ENCODE data around the gene KIAA1549.
"Not testable (repeated sequence)": the region's sequence is repeated elsewhere in the genome, so short reads cannot be mapped to it uniquely, and the experiment has no call there.

Gene KIAA1549

DNA sequence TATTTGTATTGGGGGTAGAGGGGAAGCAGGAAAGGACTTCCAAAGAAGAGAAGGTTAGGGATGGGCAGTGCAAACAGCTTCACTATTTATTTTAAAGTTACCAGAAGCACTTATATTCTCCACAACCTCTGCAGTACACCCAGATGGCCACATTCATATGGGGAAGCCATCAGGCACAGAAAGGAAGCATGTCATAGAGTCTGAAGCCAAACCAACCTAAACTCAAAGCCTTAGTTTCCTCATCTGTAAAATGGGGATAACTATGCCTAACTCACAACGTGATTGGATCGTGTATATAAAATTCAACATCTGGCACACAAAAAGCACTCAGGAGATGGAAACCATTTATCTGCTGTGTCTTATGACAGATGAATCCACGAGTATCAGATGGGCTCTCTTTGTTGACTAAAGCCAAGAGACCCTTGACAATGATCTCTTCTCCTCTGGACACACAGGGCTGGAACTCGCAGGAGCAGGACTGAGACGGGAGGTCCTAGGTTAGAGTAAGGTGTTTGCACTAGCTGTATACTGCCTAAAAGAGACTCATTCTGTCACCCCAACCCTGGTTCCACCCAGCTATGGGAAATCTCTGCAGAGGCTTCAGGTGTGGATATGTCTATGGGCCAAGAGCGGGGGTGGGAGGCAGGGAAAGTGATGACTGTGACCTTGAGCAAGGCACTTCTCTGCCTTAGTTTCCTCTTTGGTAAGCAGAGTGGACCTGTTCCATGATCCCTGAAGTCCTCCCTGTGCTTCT, 1.8 kb downstream of the KIAA1549 start:
- H3K4me1 ChIP-seq (ENCODE audit: low read length), result peaks cover 9% of the 10 kb centered on the region
- H3K27me3 ChIP-seq (ENCODE audit: low read depth, low read length), result peaks cover 5% of the 10 kb centered on the region; the same call in 1 of the 2 replicates
- no peaks in the 10 kb centered on the region for H3K9me3 ChIP-seq (ENCODE audit: insufficient read depth, low read length)
- no peak overlapping the region for H2AFZ ChIP-seq (ENCODE audit: low read depth, low read length)
- no peak overlapping the region for H3K4me3 ChIP-seq (ENCODE audit: low read length)
- H3K79me2 ChIP-seq (ENCODE audit: low read length), result peaks cover 6% of the 10 kb centered on the region; the same call in 1 of the 2 replicates
- no peak overlapping the region for H3K27ac ChIP-seq (ENCODE audit: low read length)
- TF ChIP-seq, protein P1, sequence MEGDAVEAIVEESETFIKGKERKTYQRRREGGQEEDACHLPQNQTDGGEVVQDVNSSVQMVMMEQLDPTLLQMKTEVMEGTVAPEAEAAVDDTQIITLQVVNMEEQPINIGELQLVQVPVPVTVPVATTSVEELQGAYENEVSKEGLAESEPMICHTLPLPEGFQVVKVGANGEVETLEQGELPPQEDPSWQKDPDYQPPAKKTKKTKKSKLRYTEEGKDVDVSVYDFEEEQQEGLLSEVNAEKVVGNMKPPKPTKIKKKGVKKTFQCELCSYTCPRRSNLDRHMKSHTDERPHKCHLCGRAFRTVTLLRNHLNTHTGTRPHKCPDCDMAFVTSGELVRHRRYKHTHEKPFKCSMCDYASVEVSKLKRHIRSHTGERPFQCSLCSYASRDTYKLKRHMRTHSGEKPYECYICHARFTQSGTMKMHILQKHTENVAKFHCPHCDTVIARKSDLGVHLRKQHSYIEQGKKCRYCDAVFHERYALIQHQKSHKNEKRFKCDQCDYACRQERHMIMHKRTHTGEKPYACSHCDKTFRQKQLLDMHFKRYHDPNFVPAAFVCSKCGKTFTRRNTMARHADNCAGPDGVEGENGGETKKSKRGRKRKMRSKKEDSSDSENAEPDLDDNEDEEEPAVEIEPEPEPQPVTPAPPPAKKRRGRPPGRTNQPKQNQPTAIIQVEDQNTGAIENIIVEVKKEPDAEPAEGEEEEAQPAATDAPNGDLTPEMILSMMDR (IDR thresholded peaks at IDR 0.05; ENCODE audit: low read depth, low read length), result no peak
- TF ChIP-seq EZH2phosphoT487 (IDR thresholded peaks at IDR 0.05; ENCODE audit: low read depth), result no peak
- H3K36me3 ChIP-seq (replicated peaks; ENCODE audit: low read depth, low read length), result no peaks in the 10 kb centered on the region
- no peak overlapping the region for H3K9ac ChIP-seq (ENCODE audit: low read length)
- no peak overlapping the region for H3K4me2 ChIP-seq (ENCODE audit: low read length)
- peaks cover 3% of the 10 kb centered on the region; the same call in 1 of the 2 replicates for H4K20me1 ChIP-seq (ENCODE audit: insufficient read depth, low read length)

DNA sequence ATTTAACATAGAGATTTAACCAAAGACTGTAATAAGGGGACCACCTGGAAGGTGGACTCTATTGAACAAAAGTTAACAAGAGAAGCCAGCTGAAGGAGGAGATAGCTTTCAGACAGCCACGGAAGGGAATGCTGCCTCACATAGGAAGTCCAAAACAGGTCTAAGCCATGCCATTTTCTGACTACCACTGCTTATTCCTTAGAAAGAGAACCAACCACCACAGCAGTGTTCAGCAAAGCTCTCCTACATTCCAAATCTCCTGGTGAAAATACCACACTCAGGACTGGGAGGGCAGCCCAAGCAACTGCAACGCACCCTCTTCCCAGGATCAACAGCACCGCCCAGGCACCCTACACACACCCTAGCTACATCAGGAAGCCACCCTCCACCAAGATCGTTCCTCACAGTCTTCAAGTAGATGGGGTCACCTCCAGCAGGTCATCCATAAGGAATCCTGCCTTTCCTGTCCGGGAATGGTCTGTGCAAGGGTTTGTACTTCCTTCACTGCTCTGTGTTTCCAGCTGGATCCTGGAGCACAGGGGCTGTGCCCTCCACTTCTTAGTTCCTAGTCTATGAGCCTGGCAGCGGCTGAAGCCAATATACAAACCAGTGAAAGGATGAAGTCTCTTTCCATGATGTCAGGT, 2.5 kb downstream of the KIAA1549 start:
- H3K36me3 ChIP-seq (replicated peaks; ENCODE audit: low read depth, low read length), result no peaks in the 10 kb centered on the region
- no peak for TF ChIP-seq EZH2phosphoT487 (IDR thresholded peaks at IDR 0.05; ENCODE audit: low read depth)
- TF ChIP-seq, protein P1 (IDR thresholded peaks at IDR 0.05; ENCODE audit: low read depth, low read length), result no peak
- no peak overlapping the region for H3K4me3 ChIP-seq (ENCODE audit: low read length)
- H3K9ac ChIP-seq (ENCODE audit: low read length), result no peak overlapping the region
- H3K27me3 ChIP-seq (ENCODE audit: low read depth, low read length), result peaks cover 5% of the 10 kb centered on the region; the same call in 1 of the 2 replicates
- H3K4me2 ChIP-seq (ENCODE audit: low read length), result no peak overlapping the region
- peaks cover 6% of the 10 kb centered on the region; the same call in 1 of the 2 replicates for H3K79me2 ChIP-seq (ENCODE audit: low read length)
- H3K9me3 ChIP-seq (ENCODE audit: insufficient read depth, low read length), result no peaks in the 10 kb centered on the region
- H4K20me1 ChIP-seq (ENCODE audit: insufficient read depth, low read length), result peaks cover 3% of the 10 kb centered on the region; the same call in 1 of the 2 replicates
- no peak overlapping the region for H2AFZ ChIP-seq (ENCODE audit: low read depth, low read length)
- peaks cover 9% of the 10 kb centered on the region for H3K4me1 ChIP-seq (ENCODE audit: low read length)
- H3K27ac ChIP-seq (ENCODE audit: low read length), result no peak overlapping the region

DNA sequence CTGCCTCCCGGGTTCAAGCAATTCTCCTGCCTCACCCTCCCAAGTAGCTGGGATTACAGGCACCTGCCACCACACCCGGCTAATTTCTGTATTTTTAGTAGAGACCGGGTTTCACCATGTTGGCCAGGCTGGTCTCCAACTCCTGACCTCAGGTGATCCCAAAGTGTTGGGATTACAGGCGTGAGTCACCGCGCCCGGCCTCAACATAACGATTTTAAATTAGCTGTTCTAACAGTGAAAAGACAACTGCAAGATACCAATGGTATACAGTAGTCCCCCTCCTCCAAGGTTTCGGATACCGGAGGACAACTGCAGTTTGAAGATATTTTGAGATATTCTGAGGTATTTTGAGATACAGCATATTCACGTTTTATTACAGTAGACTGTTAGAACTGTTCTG, 5.0 kb downstream of the KIAA1549 start:
- not testable (repeated sequence) for H3K9me3 ChIP-seq (ENCODE audit: insufficient read depth, low read length); H3K27ac ChIP-seq (ENCODE audit: low read length); H3K36me3 ChIP-seq (replicated peaks; ENCODE audit: low read depth, low read length); H2AFZ ChIP-seq (ENCODE audit: low read depth, low read length); H3K4me3 ChIP-seq (ENCODE audit: low read length); H3K9ac ChIP-seq (ENCODE audit: low read length); H4K20me1 ChIP-seq (ENCODE audit: insufficient read depth, low read length); H3K79me2 ChIP-seq (ENCODE audit: low read length); H3K27me3 ChIP-seq (ENCODE audit: low read depth, low read length); H3K4me2 ChIP-seq (ENCODE audit: low read length); H3K4me1 ChIP-seq (ENCODE audit: low read length)

DNA sequence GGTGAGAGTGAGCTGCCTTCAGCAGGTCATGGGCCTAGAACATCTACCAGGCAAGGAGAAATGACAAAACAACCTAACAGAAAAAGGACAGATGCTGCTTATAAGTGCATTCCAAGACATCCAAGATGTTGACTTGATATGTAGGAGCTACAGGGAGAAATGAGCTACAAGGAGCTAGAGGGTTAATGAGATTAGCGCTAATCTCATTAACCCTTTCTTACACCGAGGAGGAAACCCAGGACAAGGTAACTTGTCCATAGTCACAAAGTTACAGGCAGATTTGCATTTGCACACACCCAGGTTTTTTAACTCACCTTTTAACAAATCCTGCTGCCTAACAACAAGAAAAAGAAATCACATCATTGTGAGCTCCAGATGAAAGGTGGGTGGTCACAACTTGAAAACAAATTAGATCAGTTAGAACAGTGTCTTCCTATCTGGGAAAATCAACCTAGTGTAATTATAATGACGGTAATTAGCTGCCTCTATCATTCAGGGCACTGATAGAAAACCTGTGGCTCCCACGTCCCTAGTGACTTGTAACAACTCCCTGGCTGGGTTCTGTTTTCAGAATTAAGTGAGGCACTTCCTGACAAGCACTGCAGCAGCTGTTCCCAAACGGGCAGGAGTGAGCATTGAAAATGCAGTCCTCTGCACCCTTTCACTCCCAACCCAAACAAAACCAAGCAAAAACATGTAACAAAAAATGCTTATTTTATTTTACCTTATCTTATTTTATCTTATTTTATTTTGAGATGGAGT, 5.7 kb downstream of the KIAA1549 start:
- TF ChIP-seq, protein P1 (IDR thresholded peaks at IDR 0.05; ENCODE audit: low read depth, low read length), result no peak
- TF ChIP-seq EZH2phosphoT487 (IDR thresholded peaks at IDR 0.05; ENCODE audit: low read depth), result no peak

More for the DNA sequence above, 5.7 kb downstream of the KIAA1549 start:
- Histone ChIP-seq H3K27ac (ENCODE audit: low read length) (no peak overlapping the region), H3K27me3 (ENCODE audit: low read depth, low read length) (peaks cover 3% of the 10 kb centered on the region; the same call in 1 of the 2 replicates), H2AFZ (ENCODE audit: low read depth, low read length) (no peak overlapping the region), H4K20me1 (ENCODE audit: insufficient read depth, low read length) (peaks cover 3% of the 10 kb centered on the region; the same call in 1 of the 2 replicates), H3K9me3 (ENCODE audit: insufficient read depth, low read length) (no peaks in the 10 kb centered on the region), H3K79me2 (ENCODE audit: low read length) (peaks cover 2% of the 10 kb centered on the region; the same call in 1 of the 2 replicates), H3K4me1 (ENCODE audit: low read length) (peaks cover 3% of the 10 kb centered on the region), H3K4me2 (ENCODE audit: low read length) (no peak overlapping the region), H3K9ac (ENCODE audit: low read length) (no peak overlapping the region), H3K4me3 (ENCODE audit: low read length) (no peak overlapping the region), H3K36me3 (replicated peaks; ENCODE audit: low read depth, low read length) (no peaks in the 10 kb centered on the region)

Data from OCI-LY3 (cell line).